Measurements from ENCODE around the gene YARS2.
A peak's percentile ranks its signal among the peaks of the same experiment; 100 is the strongest.

YARS2 gene

GRCh38 chr12:32777159-32777558 is 21.5 kb upstream of the YARS2 start:
- Histone ChIP-seq H3K27me3 (ENCODE audit: control insufficient read depth, insufficient read depth, low read length) (no peaks in the 10 kb centered on the region), H3K4me1 (ENCODE audit: control insufficient read depth, insufficient read depth, low read length) (no peaks in the 10 kb centered on the region), H3K9me3 (ENCODE audit: control insufficient read depth, insufficient read depth, low read depth, low read length) (no peaks in the 10 kb centered on the region), H3K27ac (ENCODE audit: low read depth, low read length) (no peak overlapping the region), H3K4me3 (ENCODE audit: low read depth, low read length) (no peak overlapping the region), H3K9ac (ENCODE audit: low read length) (no peak overlapping the region), H3K36me3 (ENCODE audit: control insufficient read depth, insufficient read depth, low read length) (no peaks in the 10 kb centered on the region)

- no peak overlapping the region for H3K27ac ChIP-seq (ENCODE audit: low read depth, low read length)
- H3K36me3 ChIP-seq (ENCODE audit: control insufficient read depth, insufficient read depth, low read length), result no peaks in the 10 kb centered on the region
- no peaks in the 10 kb centered on the region for H3K27me3 ChIP-seq (ENCODE audit: control insufficient read depth, insufficient read depth, low read length)
- H3K4me3 ChIP-seq (ENCODE audit: low read depth, low read length), result no peak overlapping the region
- no peaks in the 10 kb centered on the region for H3K4me1 ChIP-seq (ENCODE audit: control insufficient read depth, insufficient read depth, low read length)
- H3K9ac ChIP-seq (ENCODE audit: low read length), result no peak overlapping the region
- H3K9me3 ChIP-seq (ENCODE audit: control insufficient read depth, insufficient read depth, low read depth, low read length), result no peaks in the 10 kb centered on the region
Measured at GRCh38 chr12:32776258-32776657, 20.6 kb upstream of the YARS2 start.

- Histone ChIP-seq H3K36me3 (ENCODE audit: control insufficient read depth, insufficient read depth, low read length) (no peaks in the 10 kb centered on the region), H3K9me3 (ENCODE audit: control insufficient read depth, insufficient read depth, low read depth, low read length) (no peaks in the 10 kb centered on the region), H3K27ac (ENCODE audit: low read depth, low read length) (no peak overlapping the region), H3K4me1 (ENCODE audit: control insufficient read depth, insufficient read depth, low read length) (no peaks in the 10 kb centered on the region), H3K9ac (ENCODE audit: low read length) (no peak overlapping the region), H3K4me3 (ENCODE audit: low read depth, low read length) (no peak overlapping the region), H3K27me3 (ENCODE audit: control insufficient read depth, insufficient read depth, low read length) (no peaks in the 10 kb centered on the region)
Measured at GRCh38 chr12:32773691-32774090, 18.0 kb upstream of the YARS2 start.

- Histone ChIP-seq H3K4me1 (ENCODE audit: control insufficient read depth, insufficient read depth, low read length) (no peaks in the 10 kb centered on the region), H3K9ac (ENCODE audit: low read length) (no peak overlapping the region), H3K9me3 (ENCODE audit: control insufficient read depth, insufficient read depth, low read depth, low read length) (no peaks in the 10 kb centered on the region), H3K4me3 (ENCODE audit: low read depth, low read length) (no peak overlapping the region), H3K27me3 (ENCODE audit: control insufficient read depth, insufficient read depth, low read length) (no peaks in the 10 kb centered on the region), H3K27ac (ENCODE audit: low read depth, low read length) (no peak overlapping the region), H3K36me3 (ENCODE audit: control insufficient read depth, insufficient read depth, low read length) (no peaks in the 10 kb centered on the region)
Measured at GRCh38 chr12:32770141-32770540, 14.4 kb upstream of the YARS2 start.

GRCh38 chr12:32768518-32768917 is 12.8 kb upstream of the YARS2 start:
- no peak overlapping the region for H3K9ac ChIP-seq (ENCODE audit: low read length)
- no peaks in the 10 kb centered on the region for H3K27me3 ChIP-seq (ENCODE audit: control insufficient read depth, insufficient read depth, low read length)
- no peak overlapping the region for H3K4me3 ChIP-seq (ENCODE audit: low read depth, low read length)
- H3K36me3 ChIP-seq (ENCODE audit: control insufficient read depth, insufficient read depth, low read length), result no peaks in the 10 kb centered on the region
- H3K4me1 ChIP-seq (ENCODE audit: control insufficient read depth, insufficient read depth, low read length), result no peaks in the 10 kb centered on the region
- no peak overlapping the region for H3K27ac ChIP-seq (ENCODE audit: low read depth, low read length)
- no peaks in the 10 kb centered on the region for H3K9me3 ChIP-seq (ENCODE audit: control insufficient read depth, insufficient read depth, low read depth, low read length)

- Histone ChIP-seq H3K27me3 (ENCODE audit: control insufficient read depth, insufficient read depth, low read length) (no peaks in the 10 kb centered on the region), H3K36me3 (ENCODE audit: control insufficient read depth, insufficient read depth, low read length) (no peaks in the 10 kb centered on the region), H3K9ac (ENCODE audit: low read length) (no peak overlapping the region), H3K4me1 (ENCODE audit: control insufficient read depth, insufficient read depth, low read length) (no peaks in the 10 kb centered on the region), H3K4me3 (ENCODE audit: low read depth, low read length) (no peak overlapping the region), H3K9me3 (ENCODE audit: control insufficient read depth, insufficient read depth, low read depth, low read length) (no peaks in the 10 kb centered on the region), H3K27ac (ENCODE audit: low read depth, low read length) (no peak overlapping the region)
Measured at GRCh38 chr12:32765906-32766305, 10.2 kb upstream of the YARS2 start.

- Histone ChIP-seq H3K27me3 (ENCODE audit: control insufficient read depth, insufficient read depth, low read length) (no peaks in the 10 kb centered on the region), H3K4me1 (ENCODE audit: control insufficient read depth, insufficient read depth, low read length) (0 out of 2 replicates have a peak, but pooled peaks cover 2% of the 10 kb centered on the region), H3K27ac (ENCODE audit: low read depth, low read length) (no peak overlapping the region), H3K36me3 (ENCODE audit: control insufficient read depth, insufficient read depth, low read length) (no peaks in the 10 kb centered on the region), H3K9me3 (ENCODE audit: control insufficient read depth, insufficient read depth, low read depth, low read length) (no peaks in the 10 kb centered on the region), H3K4me3 (ENCODE audit: low read depth, low read length) (no peak overlapping the region), H3K9ac (ENCODE audit: low read length) (no peak overlapping the region)
Measured at GRCh38 chr12:32761716-32762115, 6.0 kb upstream of the YARS2 start.

GRCh38 chr12:32757157-32757556 is 1.5 kb upstream of the YARS2 start:
- Histone ChIP-seq H3K27ac (ENCODE audit: low read depth, low read length) (no peak overlapping the region), H3K4me3 (ENCODE audit: low read depth, low read length) (no peak overlapping the region), H3K9me3 (ENCODE audit: control insufficient read depth, insufficient read depth, low read depth, low read length) (no peaks in the 10 kb centered on the region), H3K27me3 (ENCODE audit: control insufficient read depth, insufficient read depth, low read length) (no peaks in the 10 kb centered on the region), H3K9ac (ENCODE audit: low read length) (no peak overlapping the region), H3K36me3 (ENCODE audit: control insufficient read depth, insufficient read depth, low read length) (peaks cover 19% of the 10 kb centered on the region), H3K4me1 (ENCODE audit: control insufficient read depth, insufficient read depth, low read length) (peaks cover 13% of the 10 kb centered on the region)

GRCh38 chr12:32756476-32757066 is 874 bp upstream of the YARS2 start:
- H3K4me3 ChIP-seq (ENCODE audit: low read depth, low read length), result peak overlapping the region; percentile 86; the same call in 1 of the 2 replicates
- no peak overlapping the region for H3K27ac ChIP-seq (ENCODE audit: low read depth, low read length)
- no peak overlapping the region for H3K9ac ChIP-seq (ENCODE audit: low read length)
- peaks cover 25% of the 10 kb centered on the region for H3K36me3 ChIP-seq (ENCODE audit: control insufficient read depth, insufficient read depth, low read length)
- H3K9me3 ChIP-seq (ENCODE audit: control insufficient read depth, insufficient read depth, low read depth, low read length), result no peaks in the 10 kb centered on the region
- no peaks in the 10 kb centered on the region for H3K27me3 ChIP-seq (ENCODE audit: control insufficient read depth, insufficient read depth, low read length)
- peaks cover 13% of the 10 kb centered on the region for H3K4me1 ChIP-seq (ENCODE audit: control insufficient read depth, insufficient read depth, low read length)

- Histone ChIP-seq H3K27ac (ENCODE audit: low read depth, low read length) (peak overlapping the region; percentile 93), H3K27me3 (ENCODE audit: control insufficient read depth, insufficient read depth, low read length) (no peaks in the 10 kb centered on the region), H3K4me3 (ENCODE audit: low read depth, low read length) (peak overlapping the region; percentile 86), H3K9ac (ENCODE audit: low read length) (peak overlapping the region; percentile 95), H3K36me3 (ENCODE audit: control insufficient read depth, insufficient read depth, low read length) (peaks cover 39% of the 10 kb centered on the region), H3K4me1 (ENCODE audit: control insufficient read depth, insufficient read depth, low read length) (peaks cover 13% of the 10 kb centered on the region), H3K9me3 (ENCODE audit: control insufficient read depth, insufficient read depth, low read depth, low read length) (no peaks in the 10 kb centered on the region)
Measured at GRCh38 chr12:32755051-32755653, 545 bp downstream of the YARS2 start.

GRCh38 chr12:32754111-32754510 is 1.6 kb downstream of the YARS2 start:
- Histone ChIP-seq H3K4me1 (ENCODE audit: control insufficient read depth, insufficient read depth, low read length) (peaks cover 13% of the 10 kb centered on the region), H3K36me3 (ENCODE audit: control insufficient read depth, insufficient read depth, low read length) (peaks cover 49% of the 10 kb centered on the region), H3K27ac (ENCODE audit: low read depth, low read length) (no peak overlapping the region), H3K4me3 (ENCODE audit: low read depth, low read length) (peak overlapping the region; percentile 86), H3K27me3 (ENCODE audit: control insufficient read depth, insufficient read depth, low read length) (no peaks in the 10 kb centered on the region), H3K9ac (ENCODE audit: low read length) (peak overlapping the region; percentile 21), H3K9me3 (ENCODE audit: control insufficient read depth, insufficient read depth, low read depth, low read length) (no peaks in the 10 kb centered on the region)
